K562 (cell line): ENCODE measurements around the gene USHBP1. TPM values are rescaled to one million over a fixed set of nuclear protein-coding genes. Genes with fewer than 3 reads are reported as not detected.

Source experiments
- BRCA1 ChIP-seq, 2 experiments: fragments of 450-650 bp in 1 of 2; sonication (generic) in 1 of 2; formaldehyde crosslinking in 1 of 2; IDR thresholded peaks; 2 replicates each; pipeline versions ENCODE4 v1.5.0 to v1.6.1; 2017 to 2020; ENCODE audit warnings: mild to moderate bottlenecking in 1 of 2, missing genetic modification reagents in 1 of 2
- CBFA2T2 ChIP-seq: fragments of 450-650 bp; conservative IDR thresholded peaks from 2 replicates; pipeline ENCODE4 v1.6.1; 2017; ENCODE audit warnings: mild to moderate bottlenecking
- CEBPB ChIP-seq: fragments of 450-650 bp; IDR thresholded peaks from 2 replicates; pipeline ENCODE4 v1.6.1; 2016; ENCODE audit warnings: missing genetic modification characterization, missing compliant biosample characterization
- CTCF ChIP-seq, 3 experiments: IDR thresholded peaks in 2 of 3; conservative IDR thresholded peaks in 1 of 3; 2 replicates each; pipeline ENCODE4 v1.5.1; 2011 to 2012; ENCODE audit warnings: low read length in 3 of 3, mild to moderate bottlenecking in 3 of 3, control low read depth in 2 of 3, improper control_type of control experiment in 1 of 3, inconsistent platforms in 1 of 3, low read depth in 1 of 3, mixed read lengths in 1 of 3, moderate library complexity in 1 of 3; ENCODE audit not compliant: insufficient read depth in 2 of 3
- FOXK1 ChIP-seq: sonication (generic); formaldehyde crosslinking; IDR thresholded peaks from 2 replicates; pipeline ENCODE4 v1.8.0; 2022; ENCODE audit warnings: missing genetic modification reagents, mild to moderate bottlenecking, borderline replicate concordance
- HDAC8 ChIP-seq: fragments of 450-650 bp; IDR thresholded peaks from 2 replicates; pipeline ENCODE4 v1.6.1; 2016; ENCODE audit warnings: mild to moderate bottlenecking, missing genetic modification characterization, moderate library complexity, missing compliant biosample characterization
- JUN ChIP-seq, 2 experiments: sonication (generic) in 1 of 2; formaldehyde crosslinking in 1 of 2; IDR thresholded peaks; 2 replicates each; pipeline versions ENCODE4 v1.6.1 to v1.8.0; 2012 to 2022; ENCODE audit warnings: borderline replicate concordance in 2 of 2, mild to moderate bottlenecking in 2 of 2, improper control_type of control experiment in 1 of 2, low read depth in 1 of 2, low read length in 1 of 2, missing genetic modification reagents in 1 of 2
- KAT2B ChIP-seq: IDR thresholded peaks from one replicate; pipeline ENCODE4 v1.6.1; 2012; ENCODE audit warnings: low read depth, mild to moderate bottlenecking, control low read depth, inconsistent platforms, low read length, moderate library complexity
- KLF13 ChIP-seq: fragments of 450-650 bp; IDR thresholded peaks from 2 replicates; pipeline ENCODE4 v1.6.1; 2016; ENCODE audit warnings: missing genetic modification characterization, low read depth, mild to moderate bottlenecking, missing compliant biosample characterization, moderate library complexity, borderline replicate concordance
- MED1 ChIP-seq: sonication (generic); formaldehyde crosslinking; IDR thresholded peaks from 2 replicates; pipeline ENCODE4 v1.8.1; 2023; ENCODE audit warnings: missing genetic modification reagents, borderline replicate concordance
- NELFE ChIP-seq: IDR thresholded peaks from 2 replicates; pipeline ENCODE4 v1.6.1; 2011; ENCODE audit warnings: mild to moderate bottlenecking; ENCODE audit not compliant: insufficient read depth, insufficient read length
- NONO ChIP-seq, 2 experiments: fragments of 200-400 bp in 1 of 2; fragments of 450-650 bp in 1 of 2; formaldehyde crosslinking in 1 of 2; IDR thresholded peaks; 2 replicates each; pipeline ENCODE4 v1.6.1; 2017; ENCODE audit warnings: low read depth in 2 of 2, mild to moderate bottlenecking in 2 of 2, moderate library complexity in 2 of 2, low read length in 1 of 2
- POLR3A ChIP-seq: IDR thresholded peaks from 2 replicates; pipeline ENCODE4 v1.6.1; 2011; ENCODE audit warnings: borderline replicate concordance, mild to moderate bottlenecking, moderate library complexity; ENCODE audit not compliant: insufficient read length, insufficient read depth; ENCODE audit errors: extremely low read depth
- RUNX1 ChIP-seq: sonication (generic); IDR thresholded peaks from 2 replicates; pipeline ENCODE4 v1.6.1; 2016; ENCODE audit warnings: antibody characterized with exemption, low read depth
- SUPT5H ChIP-seq: fragments of 450-650 bp; IDR thresholded peaks from 2 replicates; pipeline ENCODE4 v1.6.1; 2016
- TGIF2 ChIP-seq: sonication (generic); formaldehyde crosslinking; IDR thresholded peaks from 2 replicates; pipeline ENCODE4 v1.8.1; 2022; ENCODE audit warnings: mild to moderate bottlenecking, missing genetic modification reagents, moderate library complexity
- U2AF1 ChIP-seq: fragments of 200-400 bp; formaldehyde crosslinking; optimal IDR thresholded peaks from 2 replicates; pipeline ENCODE3; 2017; ENCODE audit warnings: mild to moderate bottlenecking, low read depth, low read length, moderate library complexity
- ZFX ChIP-seq: sonication (generic); formaldehyde crosslinking; IDR thresholded peaks from 2 replicates; pipeline ENCODE4 v1.8.0; 2022; ENCODE audit warnings: mild to moderate bottlenecking, missing genetic modification reagents, moderate library complexity
- ZNF408 ChIP-seq: fragments of 250-450 bp; sonication (Bioruptor Pico); IDR thresholded peaks from 2 replicates; pipeline ENCODE4 v1.4.0; 2020; ENCODE audit warnings: low read depth, mild to moderate bottlenecking, moderate library complexity
- ZNF431 ChIP-seq: sonication (generic); formaldehyde crosslinking; IDR thresholded peaks from 2 replicates; pipeline ENCODE4 v1.8.0; 2022; ENCODE audit warnings: mild to moderate bottlenecking, missing genetic modification reagents
- ZNF592 ChIP-seq: fragments of 450-650 bp; IDR thresholded peaks from 2 replicates; pipeline ENCODE4 v1.6.1; 2017; ENCODE audit warnings: antibody characterized with exemption, mild to moderate bottlenecking
- polyA plus RNA-seq, 8 experiments: library from polyadenylated mRNA; depleted of rRNA in 4 of 8; stranded (reverse) in 5 of 8; unstranded in 3 of 8; fragments of >200 nt; fragmentation: Nextera tagmentation in 2 of 8; fragmentation: Illumina TruSeq in 1 of 8; extraction: Ambion mirVana in 2 of 8; extraction: Trizol in 1 of 8; gene quantifications; 2 replicates each; pipeline versions ENCODE4 v1.2.1 to v1.2.3, GENCODE V29; 2011 to 2014; ENCODE audit warnings: inconsistent platforms in 1 of 8, missing spikeins in 1 of 8
- total RNA-seq, 7 experiments: library from RNA; depleted of rRNA in 6 of 7; stranded (reverse); fragments of >200 nt in 6 of 7; fragmentation: Illumina TruSeq in 2 of 7; extraction: Trizol in 2 of 7; gene quantifications; 2 replicates each; pipeline versions ENCODE4 v1.2.1 to v1.2.3, GENCODE V29; 2011 to 2021; ENCODE audit warnings: low replicate concordance in 1 of 7

The USHBP1 gene
- total and polyA plus RNA-seq, 9 of the 15 experiments (the other 6 are each of a cell fraction or from before 2014, with no cell fraction given), result 0.03 to 0.10 (median 0.05) TPM; not detected in 5

- no peak for TF ChIP-seq ZNF408 (CRISPR knock-in tag)
- TF ChIP-seq POLR3A, result no peak
- TF ChIP-seq CTCF (IDR thresholded peaks at IDR 0.05 in 2 of 3, conservative IDR thresholded peaks at IDR 0.05 in 1 of 3; ENCODE audit: insufficient read depth in 2 of 3, low read depth in 1 of 3, low read length in 3 of 3), result peak; percentile 48 to 94 (median 74); a peak in 5 of 6 replicates
- no peak for TF ChIP-seq FOXK1
- TF ChIP-seq NONO (IDR thresholded peaks at IDR 0.05; ENCODE audit: low read depth in 2 of 2, low read length in 1 of 2), result peak; percentile 63 to 88; a peak in 3 of 4 replicates
- no peak for TF ChIP-seq NELFE
- peak; percentile 83 for TF ChIP-seq HDAC8 (tag)
- TF ChIP-seq JUN (IDR thresholded peaks at IDR 0.05; ENCODE audit: borderline replicate concordance, low read depth, low read length), result peak; percentile 8; the same call in 1 of the 2 replicates
- 0 out of 2 replicates have a peak, but pooled peaks have one; percentile 74 for TF ChIP-seq JUN (CRISPR knock-in tag; IDR thresholded peaks at IDR 0.05; ENCODE audit: borderline replicate concordance)
- TF ChIP-seq CEBPB (tag), result no peak
- TF ChIP-seq KLF13 (tag), result peak; percentile 44; the same call in 1 of the 2 replicates
- peak; percentile 74; the same call in 1 of the 2 replicates for TF ChIP-seq ZNF431 (CRISPR knock-in tag)
- no peak for TF ChIP-seq CBFA2T2
- peak; percentile 85 for TF ChIP-seq ZFX (CRISPR knock-in tag)
- TF ChIP-seq ZNF592, result peak; percentile 90
- peak; percentile 18; the same call in 1 of the 2 replicates for TF ChIP-seq RUNX1
- TF ChIP-seq SUPT5H, result 0 out of 2 replicates have a peak, but pooled peaks have one; percentile 46
- peak; percentile 91; the same call in 1 of the 2 replicates for TF ChIP-seq MED1 (CRISPR knock-in tag)
- TF ChIP-seq BRCA1 (IDR thresholded peaks at IDR 0.05), result no peak
- TF ChIP-seq BRCA1 (CRISPR knock-in tag; IDR thresholded peaks at IDR 0.05), result 0 out of 2 replicates have a peak, but pooled peaks have one; percentile 44
- TF ChIP-seq KAT2B, result peak; percentile 52
- TF ChIP-seq TGIF2, result no peak
- TF ChIP-seq U2AF1, result peak; percentile 50
These were observed 29.1 kb downstream of the USHBP1 start (continued) for GRCh38 chr19:17235300-17235970.
